ENCODE results near the gene BEX4.

The BEX4 gene

DNA sequence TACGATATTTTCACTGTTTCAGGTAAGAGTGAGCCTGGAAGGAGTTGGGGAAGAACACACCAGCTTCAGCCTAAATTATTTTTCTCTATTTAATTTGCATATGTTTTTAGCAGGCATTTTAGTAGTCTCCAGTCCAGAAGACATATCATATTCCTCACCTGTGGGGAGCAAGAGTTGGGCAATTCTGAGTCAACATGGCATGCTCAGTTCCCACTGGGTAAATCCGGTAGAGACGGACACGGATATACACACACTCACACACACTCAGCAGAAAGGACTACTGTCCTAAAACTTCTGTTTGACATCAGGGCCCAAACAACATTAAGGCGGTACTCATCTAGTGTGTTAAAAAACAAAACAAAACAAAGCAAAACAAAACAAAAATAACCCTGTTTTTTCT is 4.9 kb upstream of the BEX4 start:
- TF ChIP-seq ESRRG (CRISPR knock-in tag; IDR thresholded peaks at IDR 0.05) (no peak), ZFP3 (CRISPR knock-in tag; IDR thresholded peaks at IDR 0.05) (no peak), ZC3H10 (CRISPR knock-in tag; IDR thresholded peaks at IDR 0.05) (no peak), ARNTL (CRISPR knock-in tag; IDR thresholded peaks at IDR 0.05; ENCODE audit: borderline replicate concordance, low read depth) (no peak), TOX (CRISPR knock-in tag; IDR thresholded peaks at IDR 0.05; ENCODE audit: borderline replicate concordance) (no peak), RARB (CRISPR knock-in tag; IDR thresholded peaks at IDR 0.05) (no peak), SNAI2 (CRISPR knock-in tag; IDR thresholded peaks at IDR 0.05) (no peak)
- TF ChIP-seq, protein P1, sequence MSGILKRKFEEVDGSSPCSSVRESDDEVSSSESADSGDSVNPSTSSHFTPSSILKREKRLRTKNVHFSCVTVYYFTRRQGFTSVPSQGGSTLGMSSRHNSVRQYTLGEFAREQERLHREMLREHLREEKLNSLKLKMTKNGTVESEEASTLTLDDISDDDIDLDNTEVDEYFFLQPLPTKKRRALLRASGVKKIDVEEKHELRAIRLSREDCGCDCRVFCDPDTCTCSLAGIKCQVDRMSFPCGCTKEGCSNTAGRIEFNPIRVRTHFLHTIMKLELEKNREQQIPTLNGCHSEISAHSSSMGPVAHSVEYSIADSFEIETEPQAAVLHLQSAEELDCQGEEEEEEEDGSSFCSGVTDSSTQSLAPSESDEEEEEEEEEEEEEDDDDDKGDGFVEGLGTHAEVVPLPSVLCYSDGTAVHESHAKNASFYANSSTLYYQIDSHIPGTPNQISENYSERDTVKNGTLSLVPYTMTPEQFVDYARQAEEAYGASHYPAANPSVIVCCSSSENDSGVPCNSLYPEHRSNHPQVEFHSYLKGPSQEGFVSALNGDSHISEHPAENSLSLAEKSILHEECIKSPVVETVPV (CRISPR knock-in tag; IDR thresholded peaks at IDR 0.05), result no peak
- no peak for ATAC-seq

DNA sequence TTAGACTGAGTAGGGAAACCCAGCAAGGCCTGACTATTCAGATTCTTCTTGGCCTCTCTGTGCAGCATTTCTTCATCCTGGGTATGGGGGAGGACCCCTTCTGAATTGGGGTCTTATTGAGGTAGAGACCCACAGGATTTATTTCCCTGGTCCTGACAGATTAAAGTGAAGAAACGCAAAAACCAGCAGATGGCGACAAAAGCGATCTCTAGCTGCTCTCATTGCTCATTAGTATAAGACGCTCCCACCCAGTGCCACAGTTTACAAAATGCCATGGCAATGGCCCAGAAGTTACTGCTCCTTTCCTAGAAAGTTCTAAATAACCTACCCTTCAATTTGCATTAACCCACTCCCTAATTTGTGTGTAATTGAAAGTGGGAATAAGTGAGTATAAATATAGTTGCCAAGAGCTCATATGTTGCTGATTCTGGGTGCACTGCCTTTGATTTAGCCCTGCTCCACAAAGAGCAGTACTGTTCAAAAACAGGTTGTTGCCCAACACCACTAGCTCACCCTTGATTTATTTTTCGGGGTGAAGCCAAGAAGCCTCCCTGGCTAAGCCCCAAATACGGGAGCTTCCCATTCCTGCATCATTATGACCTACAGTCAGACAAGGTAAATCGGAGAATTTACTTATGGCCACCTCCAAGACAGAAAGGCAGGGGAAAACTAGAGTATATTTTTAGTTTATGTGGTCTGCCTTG is 3.7 kb upstream of the BEX4 start:
- peak; percentile 65 for ATAC-seq
- TF ChIP-seq ZNF8 (CRISPR knock-in tag; IDR thresholded peaks at IDR 0.05), result no peak
- no peak for TF ChIP-seq ZFP3 (CRISPR knock-in tag; IDR thresholded peaks at IDR 0.05)
- no peak for TF ChIP-seq CSDC2 (CRISPR knock-in tag; IDR thresholded peaks at IDR 0.05)
- TF ChIP-seq TCF4 (CRISPR knock-in tag; IDR thresholded peaks at IDR 0.05; ENCODE audit: borderline replicate concordance), result no peak
- TF ChIP-seq, protein P2, sequence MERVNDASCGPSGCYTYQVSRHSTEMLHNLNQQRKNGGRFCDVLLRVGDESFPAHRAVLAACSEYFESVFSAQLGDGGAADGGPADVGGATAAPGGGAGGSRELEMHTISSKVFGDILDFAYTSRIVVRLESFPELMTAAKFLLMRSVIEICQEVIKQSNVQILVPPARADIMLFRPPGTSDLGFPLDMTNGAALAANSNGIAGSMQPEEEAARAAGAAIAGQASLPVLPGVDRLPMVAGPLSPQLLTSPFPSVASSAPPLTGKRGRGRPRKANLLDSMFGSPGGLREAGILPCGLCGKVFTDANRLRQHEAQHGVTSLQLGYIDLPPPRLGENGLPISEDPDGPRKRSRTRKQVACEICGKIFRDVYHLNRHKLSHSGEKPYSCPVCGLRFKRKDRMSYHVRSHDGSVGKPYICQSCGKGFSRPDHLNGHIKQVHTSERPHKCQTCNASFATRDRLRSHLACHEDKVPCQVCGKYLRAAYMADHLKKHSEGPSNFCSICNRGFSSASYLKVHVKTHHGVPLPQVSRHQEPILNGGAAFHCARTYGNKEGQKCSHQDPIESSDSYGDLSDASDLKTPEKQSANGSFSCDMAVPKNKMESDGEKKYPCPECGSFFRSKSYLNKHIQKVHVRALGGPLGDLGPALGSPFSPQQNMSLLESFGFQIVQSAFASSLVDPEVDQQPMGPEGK (CRISPR knock-in tag; IDR thresholded peaks at IDR 0.05; ENCODE audit: borderline replicate concordance), result no peak
- TF ChIP-seq ZNF565 (CRISPR knock-in tag; conservative IDR thresholded peaks at IDR 0.05; ENCODE audit: low read depth), result no peak
- no peak for TF ChIP-seq TOX (CRISPR knock-in tag; IDR thresholded peaks at IDR 0.05; ENCODE audit: borderline replicate concordance)
- TF ChIP-seq ESRRG (CRISPR knock-in tag; IDR thresholded peaks at IDR 0.05), result no peak
- no peak for TF ChIP-seq ZFP30 (CRISPR knock-in tag; IDR thresholded peaks at IDR 0.05)
- TF ChIP-seq ZNF70 (CRISPR knock-in tag; IDR thresholded peaks at IDR 0.05), result no peak
- TF ChIP-seq ISL1 (CRISPR knock-in tag; IDR thresholded peaks at IDR 0.05), result no peak
- no peak for TF ChIP-seq POU6F1 (CRISPR knock-in tag; IDR thresholded peaks at IDR 0.05; ENCODE audit: borderline replicate concordance, low read depth)
- no peak for TF ChIP-seq PPARA (CRISPR knock-in tag; IDR thresholded peaks at IDR 0.05; ENCODE audit: borderline replicate concordance)

DNA sequence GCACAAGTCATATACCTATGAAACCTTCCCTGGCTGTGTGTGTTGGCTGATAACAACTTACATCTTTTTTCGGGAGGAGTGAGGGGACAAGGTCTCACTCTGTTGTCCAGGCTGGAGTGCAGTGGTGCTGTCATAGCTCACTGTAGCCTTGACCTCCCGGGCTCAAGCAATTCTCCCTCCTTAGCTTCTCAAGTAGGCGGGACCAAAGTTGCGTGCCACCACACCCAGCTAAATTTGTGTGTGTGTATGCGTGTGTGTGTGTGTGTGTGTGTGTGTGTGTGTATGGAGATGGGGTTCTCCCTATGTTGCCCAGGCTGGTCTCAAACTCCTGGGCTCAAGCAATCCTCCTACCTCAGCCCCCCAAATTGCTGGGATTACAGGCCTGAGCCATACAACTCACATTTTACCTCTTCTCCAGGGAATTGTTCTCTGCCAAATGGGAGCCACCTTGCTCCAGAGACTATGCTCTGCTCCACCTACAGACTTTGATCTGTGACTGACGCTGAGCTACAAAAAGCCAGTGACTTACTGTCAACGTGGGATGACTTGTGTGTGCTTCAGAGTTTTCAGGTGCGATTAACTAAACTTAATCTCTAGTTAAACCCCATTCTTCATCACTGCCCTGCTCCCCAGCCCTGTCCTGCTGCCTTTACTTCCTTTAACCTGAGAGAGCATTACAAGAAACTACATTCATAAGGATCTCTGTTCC is 2.0 kb upstream of the BEX4 start:
- no peak for ATAC-seq
- TF ChIP-seq GLIS3 (CRISPR knock-in tag; IDR thresholded peaks at IDR 0.05) (no peak), CSDC2 (CRISPR knock-in tag; IDR thresholded peaks at IDR 0.05) (no peak), ZNF70 (CRISPR knock-in tag; IDR thresholded peaks at IDR 0.05) (no peak), TOX (CRISPR knock-in tag; IDR thresholded peaks at IDR 0.05; ENCODE audit: borderline replicate concordance) (no peak), ZFP3 (CRISPR knock-in tag; IDR thresholded peaks at IDR 0.05) (no peak), ZNF565 (CRISPR knock-in tag; conservative IDR thresholded peaks at IDR 0.05; ENCODE audit: low read depth) (no peak), BACH2 (CRISPR knock-in tag; IDR thresholded peaks at IDR 0.05; ENCODE audit: borderline replicate concordance) (no peak), POU6F1 (CRISPR knock-in tag; IDR thresholded peaks at IDR 0.05; ENCODE audit: borderline replicate concordance, low read depth) (no peak), RARB (CRISPR knock-in tag; IDR thresholded peaks at IDR 0.05) (no peak), ESRRG (CRISPR knock-in tag; IDR thresholded peaks at IDR 0.05) (no peak), ISL1 (CRISPR knock-in tag; IDR thresholded peaks at IDR 0.05) (no peak), ZNF8 (CRISPR knock-in tag; IDR thresholded peaks at IDR 0.05) (no peak), CREB5 (CRISPR knock-in tag; IDR thresholded peaks at IDR 0.05; ENCODE audit: low read depth) (no peak), ZC3H10 (CRISPR knock-in tag; IDR thresholded peaks at IDR 0.05) (no peak), ZFP30 (CRISPR knock-in tag; IDR thresholded peaks at IDR 0.05) (no peak), TCF4 (CRISPR knock-in tag; IDR thresholded peaks at IDR 0.05; ENCODE audit: borderline replicate concordance) (no peak), ARNTL (CRISPR knock-in tag; IDR thresholded peaks at IDR 0.05; ENCODE audit: borderline replicate concordance, low read depth) (no peak)
- TF ChIP-seq, protein P3, sequence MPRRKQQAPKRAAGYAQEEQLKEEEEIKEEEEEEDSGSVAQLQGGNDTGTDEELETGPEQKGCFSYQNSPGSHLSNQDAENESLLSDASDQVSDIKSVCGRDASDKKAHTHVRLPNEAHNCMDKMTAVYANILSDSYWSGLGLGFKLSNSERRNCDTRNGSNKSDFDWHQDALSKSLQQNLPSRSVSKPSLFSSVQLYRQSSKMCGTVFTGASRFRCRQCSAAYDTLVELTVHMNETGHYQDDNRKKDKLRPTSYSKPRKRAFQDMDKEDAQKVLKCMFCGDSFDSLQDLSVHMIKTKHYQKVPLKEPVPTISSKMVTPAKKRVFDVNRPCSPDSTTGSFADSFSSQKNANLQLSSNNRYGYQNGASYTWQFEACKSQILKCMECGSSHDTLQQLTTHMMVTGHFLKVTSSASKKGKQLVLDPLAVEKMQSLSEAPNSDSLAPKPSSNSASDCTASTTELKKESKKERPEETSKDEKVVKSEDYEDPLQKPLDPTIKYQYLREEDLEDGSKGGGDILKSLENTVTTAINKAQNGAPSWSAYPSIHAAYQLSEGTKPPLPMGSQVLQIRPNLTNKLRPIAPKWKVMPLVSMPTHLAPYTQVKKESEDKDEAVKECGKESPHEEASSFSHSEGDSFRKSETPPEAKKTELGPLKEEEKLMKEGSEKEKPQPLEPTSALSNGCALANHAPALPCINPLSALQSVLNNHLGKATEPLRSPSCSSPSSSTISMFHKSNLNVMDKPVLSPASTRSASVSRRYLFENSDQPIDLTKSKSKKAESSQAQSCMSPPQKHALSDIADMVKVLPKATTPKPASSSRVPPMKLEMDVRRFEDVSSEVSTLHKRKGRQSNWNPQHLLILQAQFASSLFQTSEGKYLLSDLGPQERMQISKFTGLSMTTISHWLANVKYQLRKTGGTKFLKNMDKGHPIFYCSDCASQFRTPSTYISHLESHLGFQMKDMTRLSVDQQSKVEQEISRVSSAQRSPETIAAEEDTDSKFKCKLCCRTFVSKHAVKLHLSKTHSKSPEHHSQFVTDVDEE (CRISPR knock-in tag; IDR thresholded peaks at IDR 0.05), result no peak
- TF ChIP-seq, protein P2 (CRISPR knock-in tag; IDR thresholded peaks at IDR 0.05; ENCODE audit: borderline replicate concordance), result no peak

All from SK-N-SH treated with all-trans-retinoic acid at 6 μM for 48 hours (cell line).